Panc1 (cell line): ENCODE data around the gene ADISSP. TPM values are rescaled to one million over a fixed set of nuclear protein-coding genes. Genes with fewer than 3 reads are reported as not detected.

Experiments
- ATAC-seq: fragments of 200-7000 bp; cut with Tn5 transposase; 2 replicates; pipeline ENCODE4 v1.9.1; 2020; ENCODE audit warnings: mild to moderate bottlenecking, moderate library complexity
- BruUV-seq: library from RNA; stranded (reverse); fragments of 400-500 nt; replicated peaks from 2 replicates; lab custom pipeline; 2021; lab: Mats Ljungman, UMichigan
- CTCF ChIA-PET: fragments of 300-600 bp; sonication (Branson Sonifier 250); formaldehyde crosslinking; loops from one replicate; lab custom pipeline; 2022; ENCODE audit warnings: antibody characterized with exemption; lab: Charles Lee
- POLR2A ChIA-PET: fragments of 300-600 bp; sonication (Branson Sonifier 250); formaldehyde crosslinking; loops from one replicate; lab custom pipeline; 2022; ENCODE audit warnings: antibody characterized with exemption; lab: Charles Lee
- DNase-seq: peaks from one replicate; pipeline ENCODE4 v3.0.0-alpha.2; 2010; ENCODE audit warnings: low read depth, low spot score
- H3K27ac ChIP-seq: 2 replicates; pipeline ENCODE4 v1.5.1; 2011; ENCODE audit warnings: mild to moderate bottlenecking, low read length, inconsistent platforms
- H3K27me3 ChIP-seq: fragments of 200-500 bp; sonication (Bioruptor generic); 2 replicates; pipeline ENCODE4 v1.6.0; 2014; ENCODE audit warnings: low read length, inconsistent platforms; ENCODE audit not compliant: control insufficient read depth, insufficient read depth
- H3K36me3 ChIP-seq: fragments of 200-500 bp; sonication (Bioruptor generic); 2 replicates; pipeline ENCODE4 v1.5.1; 2014; ENCODE audit warnings: inconsistent platforms, mild to moderate bottlenecking, low read length, moderate library complexity; ENCODE audit not compliant: control insufficient read depth, insufficient read depth
- H3K4me1 ChIP-seq: 2 replicates; pipeline ENCODE4 v1.5.1; 2011; ENCODE audit warnings: inconsistent platforms, mild to moderate bottlenecking, low read length, moderate library complexity; ENCODE audit not compliant: control insufficient read depth, insufficient read depth
- H3K4me3 ChIP-seq, 2 experiments: 2 replicates each; pipeline ENCODE4 v1.5.1; 2011 to 2012; ENCODE audit warnings: low read depth in 2 of 2, low read length in 2 of 2, mild to moderate bottlenecking in 2 of 2, inconsistent platforms in 1 of 2, moderate library complexity in 1 of 2
- H3K9me3 ChIP-seq: fragments of 200-500 bp; sonication (Bioruptor generic); 2 replicates; pipeline ENCODE4 v1.5.1; 2014; ENCODE audit warnings: low read depth, mild to moderate bottlenecking, inconsistent platforms, low read length, moderate library complexity; ENCODE audit not compliant: control insufficient read depth, insufficient read depth
- POLR2AphosphoS5 ChIP-seq: IDR thresholded peaks from 2 replicates; pipeline ENCODE4 v1.6.1; 2012; ENCODE audit warnings: mild to moderate bottlenecking, low read depth, low read length, moderate library complexity
- SIN3A ChIP-seq: IDR thresholded peaks from 2 replicates; pipeline ENCODE4 v1.6.1; 2012; ENCODE audit warnings: low read depth, mild to moderate bottlenecking, low read length, moderate library complexity, borderline replicate concordance; ENCODE audit not compliant: insufficient read depth
- TCF7L2 ChIP-seq: IDR thresholded peaks from 2 replicates; pipeline ENCODE4 v1.6.1; 2011; ENCODE audit warnings: mild to moderate bottlenecking, low read depth, low read length, inconsistent platforms
- in situ Hi-C: cut with HindIII; loops from 2 replicates; pipeline ENCODE4 v1.10.0; 2016; ENCODE audit warnings: low sequenced_read_pairs, low pct_unique_long_range_greater_than_20kb
- intact Hi-C: fragments of 100-400 bp; cut with micrococcal nuclease; formaldehyde crosslinking; loops from one replicate; pipeline ENCODE4 v1.10.0; 2022; ENCODE audit not compliant: unreplicated experiment
- total RNA-seq: library from RNA; stranded (reverse); gene quantifications from one replicate; pipeline ENCODE4 v1.2.1, GENCODE V29; 2021; ENCODE audit not compliant: unreplicated experiment
- TF ChIP-seq, protein P1 (sequence below): fragments of 450-650 bp; IDR thresholded peaks from 2 replicates; pipeline ENCODE4 v1.5.1; 2017; ENCODE audit warnings: mild to moderate bottlenecking
- TF ChIP-seq, protein P2 (sequence below), 2 experiments: IDR thresholded peaks; 2 replicates each; pipeline ENCODE4 v1.6.1; 2011 to 2012; ENCODE audit warnings: low read depth in 2 of 2, control low read depth in 1 of 2, low read length in 1 of 2, mild to moderate bottlenecking in 1 of 2, moderate library complexity in 1 of 2; ENCODE audit not compliant: insufficient read depth in 1 of 2

Gene ADISSP
- total RNA-seq, 1 experiment from 2014 or later, result 100 TPM

DNA sequence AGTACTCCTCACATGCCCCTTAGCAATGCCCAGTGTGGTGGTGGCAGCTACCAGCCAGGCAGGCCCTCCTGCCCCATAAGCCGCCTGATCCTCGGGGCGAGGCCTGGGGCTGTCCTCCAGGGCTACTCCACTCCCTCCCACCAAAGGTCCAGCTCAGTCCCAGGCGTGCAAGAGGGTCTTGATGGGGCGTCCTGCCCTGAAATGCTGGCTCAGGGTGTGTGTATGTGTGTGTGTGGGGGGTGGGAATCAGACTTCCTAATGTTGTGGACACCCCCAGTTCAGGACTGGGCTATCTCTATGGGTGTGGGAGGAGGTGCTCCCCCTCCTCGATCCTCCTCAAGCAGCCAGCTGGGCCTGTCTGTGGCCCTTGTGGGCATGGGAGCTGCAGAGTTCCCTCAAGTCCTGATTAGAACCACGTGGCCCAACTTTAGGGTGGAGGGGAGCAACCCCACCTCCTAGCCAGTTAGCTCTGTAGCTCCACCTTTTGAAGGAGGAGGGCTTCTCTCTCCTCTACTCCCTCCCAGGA, 27.6 kb downstream of the ADISSP start:
- no peaks in the 10 kb centered on the region for H3K9me3 ChIP-seq
- POLR2A ChIA-PET, result interaction anchor here (0.6 kb wide), 1 partner anchor 51 kb away, joined by 3 read pairs; no protein-coding TSS in a partner anchor
- H3K36me3 ChIP-seq, result no peaks in the 10 kb centered on the region
- no TSS peak for BruUV-seq
- no peaks in the 10 kb centered on the region for H3K27me3 ChIP-seq
- TF ChIP-seq, protein P1, sequence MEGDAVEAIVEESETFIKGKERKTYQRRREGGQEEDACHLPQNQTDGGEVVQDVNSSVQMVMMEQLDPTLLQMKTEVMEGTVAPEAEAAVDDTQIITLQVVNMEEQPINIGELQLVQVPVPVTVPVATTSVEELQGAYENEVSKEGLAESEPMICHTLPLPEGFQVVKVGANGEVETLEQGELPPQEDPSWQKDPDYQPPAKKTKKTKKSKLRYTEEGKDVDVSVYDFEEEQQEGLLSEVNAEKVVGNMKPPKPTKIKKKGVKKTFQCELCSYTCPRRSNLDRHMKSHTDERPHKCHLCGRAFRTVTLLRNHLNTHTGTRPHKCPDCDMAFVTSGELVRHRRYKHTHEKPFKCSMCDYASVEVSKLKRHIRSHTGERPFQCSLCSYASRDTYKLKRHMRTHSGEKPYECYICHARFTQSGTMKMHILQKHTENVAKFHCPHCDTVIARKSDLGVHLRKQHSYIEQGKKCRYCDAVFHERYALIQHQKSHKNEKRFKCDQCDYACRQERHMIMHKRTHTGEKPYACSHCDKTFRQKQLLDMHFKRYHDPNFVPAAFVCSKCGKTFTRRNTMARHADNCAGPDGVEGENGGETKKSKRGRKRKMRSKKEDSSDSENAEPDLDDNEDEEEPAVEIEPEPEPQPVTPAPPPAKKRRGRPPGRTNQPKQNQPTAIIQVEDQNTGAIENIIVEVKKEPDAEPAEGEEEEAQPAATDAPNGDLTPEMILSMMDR, result no peak
- TF ChIP-seq, protein P2, sequence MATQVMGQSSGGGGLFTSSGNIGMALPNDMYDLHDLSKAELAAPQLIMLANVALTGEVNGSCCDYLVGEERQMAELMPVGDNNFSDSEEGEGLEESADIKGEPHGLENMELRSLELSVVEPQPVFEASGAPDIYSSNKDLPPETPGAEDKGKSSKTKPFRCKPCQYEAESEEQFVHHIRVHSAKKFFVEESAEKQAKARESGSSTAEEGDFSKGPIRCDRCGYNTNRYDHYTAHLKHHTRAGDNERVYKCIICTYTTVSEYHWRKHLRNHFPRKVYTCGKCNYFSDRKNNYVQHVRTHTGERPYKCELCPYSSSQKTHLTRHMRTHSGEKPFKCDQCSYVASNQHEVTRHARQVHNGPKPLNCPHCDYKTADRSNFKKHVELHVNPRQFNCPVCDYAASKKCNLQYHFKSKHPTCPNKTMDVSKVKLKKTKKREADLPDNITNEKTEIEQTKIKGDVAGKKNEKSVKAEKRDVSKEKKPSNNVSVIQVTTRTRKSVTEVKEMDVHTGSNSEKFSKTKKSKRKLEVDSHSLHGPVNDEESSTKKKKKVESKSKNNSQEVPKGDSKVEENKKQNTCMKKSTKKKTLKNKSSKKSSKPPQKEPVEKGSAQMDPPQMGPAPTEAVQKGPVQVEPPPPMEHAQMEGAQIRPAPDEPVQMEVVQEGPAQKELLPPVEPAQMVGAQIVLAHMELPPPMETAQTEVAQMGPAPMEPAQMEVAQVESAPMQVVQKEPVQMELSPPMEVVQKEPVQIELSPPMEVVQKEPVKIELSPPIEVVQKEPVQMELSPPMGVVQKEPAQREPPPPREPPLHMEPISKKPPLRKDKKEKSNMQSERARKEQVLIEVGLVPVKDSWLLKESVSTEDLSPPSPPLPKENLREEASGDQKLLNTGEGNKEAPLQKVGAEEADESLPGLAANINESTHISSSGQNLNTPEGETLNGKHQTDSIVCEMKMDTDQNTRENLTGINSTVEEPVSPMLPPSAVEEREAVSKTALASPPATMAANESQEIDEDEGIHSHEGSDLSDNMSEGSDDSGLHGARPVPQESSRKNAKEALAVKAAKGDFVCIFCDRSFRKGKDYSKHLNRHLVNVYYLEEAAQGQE (IDR thresholded peaks at IDR 0.05; ENCODE audit: insufficient read depth in 1 of 2, low read depth in 2 of 2, low read length in 1 of 2), result no peak
- TF ChIP-seq TCF7L2 (no peak), POLR2AphosphoS5 (no peak), SIN3A (no peak)
- in situ Hi-C loops, result no loop called here
- no peak overlapping the region for H3K4me3 ChIP-seq
- CTCF ChIA-PET, result no interaction called here
- DNase-seq (no peak), ATAC-seq (peak; percentile 19; the same call in 1 of the 2 replicates)
- intact Hi-C loops, result loop anchor here (10.0 kb wide), 1 partner anchor 65 kb away; no protein-coding TSS in a partner anchor
- H3K27ac ChIP-seq, result no peak overlapping the region
- peaks cover 6% of the 10 kb centered on the region for H3K4me1 ChIP-seq

DNA sequence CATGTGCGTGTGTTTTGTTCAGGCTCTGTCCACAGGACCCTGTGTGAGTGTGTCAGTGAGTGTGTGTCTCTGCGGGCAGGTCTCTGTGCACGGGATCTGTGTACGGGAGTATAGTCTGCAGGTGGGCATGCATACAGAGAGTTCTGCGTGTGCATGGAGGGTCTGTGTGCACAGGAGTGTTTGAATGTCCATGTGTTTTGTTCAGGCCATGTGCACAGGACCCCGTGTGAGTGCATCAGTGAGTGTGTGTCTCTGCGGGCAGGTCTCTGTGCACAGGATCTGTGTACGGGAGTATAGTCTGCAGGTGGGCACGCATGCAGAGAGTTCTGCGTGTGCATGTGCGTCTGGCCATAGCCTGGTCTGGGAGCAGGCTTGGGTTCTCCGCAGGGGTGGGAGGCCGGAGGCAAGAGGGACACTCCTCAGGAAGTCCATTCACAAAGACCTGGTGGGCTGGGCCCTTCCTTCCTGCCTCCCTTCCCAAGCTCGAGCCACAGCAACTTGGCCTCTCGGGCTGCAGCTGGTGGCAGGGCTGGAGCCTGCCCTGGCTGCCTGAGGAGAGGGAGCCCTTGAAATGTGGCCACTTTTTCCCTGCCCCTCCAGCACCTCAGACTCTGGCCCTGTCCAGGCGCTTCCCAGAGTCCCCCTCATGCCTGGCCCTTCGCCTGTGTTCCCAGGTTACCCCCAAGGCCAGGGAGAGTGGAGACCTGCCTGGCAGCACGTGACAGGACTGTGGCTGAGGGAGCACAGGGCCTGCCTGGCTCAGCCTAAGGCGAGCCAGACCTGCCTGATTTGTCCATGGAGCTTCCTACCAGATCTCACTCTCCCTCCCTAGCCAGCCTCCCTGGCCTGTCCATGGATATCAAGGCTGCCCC, 28.3 kb downstream of the ADISSP start:
- Histone ChIP-seq H3K4me3 (no peak overlapping the region), H3K36me3 (no peaks in the 10 kb centered on the region), H3K9me3 (no peaks in the 10 kb centered on the region), H3K27me3 (no peaks in the 10 kb centered on the region), H3K27ac (no peak overlapping the region), H3K4me1 (peaks cover 6% of the 10 kb centered on the region; the same call in 1 of the 2 replicates)
- in situ Hi-C loops, result no loop called here
- ChIA-PET POLR2A (interaction anchor here (0.6 kb wide), 1 partner anchor 52 kb away, joined by 3 read pairs; no protein-coding TSS in a partner anchor), CTCF (no interaction called here)
- ATAC-seq (peak; percentile 60), DNase-seq (no peak)
- no TSS peak for BruUV-seq
- intact Hi-C loops, result no loop called here
- TF ChIP-seq, protein P1, result no peak
- TF ChIP-seq SIN3A, result no peak
- TF ChIP-seq, protein P2 (IDR thresholded peaks at IDR 0.05; ENCODE audit: insufficient read depth in 1 of 2, low read depth in 2 of 2, low read length in 1 of 2), result no peak
- no peak for TF ChIP-seq POLR2AphosphoS5
- no peak for TF ChIP-seq TCF7L2
